ENCODE results near the gene WDR93. TPM values are rescaled to one million over a fixed set of nuclear protein-coding genes. Genes with fewer than 3 reads are reported as not detected.

Gene WDR93
- total RNA-seq, 1 donor from 2014 or later, result not detected

DNA sequence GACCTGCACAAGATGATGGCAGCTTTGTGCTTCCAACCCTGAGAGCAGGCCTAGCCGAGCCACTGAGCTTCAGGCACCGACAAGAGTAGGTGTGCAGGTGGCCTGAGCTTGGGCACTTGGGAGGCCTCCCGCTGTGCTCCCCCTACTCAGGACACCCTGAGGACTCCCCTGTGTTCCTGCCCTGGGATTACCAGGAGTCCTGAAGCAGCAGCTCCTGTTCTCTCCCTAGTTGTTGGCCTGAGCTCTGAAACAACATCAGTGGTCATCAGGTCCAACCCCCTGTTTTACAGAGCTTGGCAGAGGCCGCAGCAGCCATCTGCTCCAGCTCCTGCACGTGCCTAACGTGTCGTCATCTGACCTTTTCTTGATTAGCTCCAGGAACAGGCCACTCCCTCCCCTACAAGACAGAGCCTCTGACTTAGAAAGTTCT, 77.5 kb downstream of the WDR93 start:
- H3K4me1 ChIP-seq, result peaks cover 26% of the 10 kb centered on the region
- no peaks in the 10 kb centered on the region for H3K27me3 ChIP-seq (ENCODE audit: low read depth)
- intact Hi-C loops (cut with micrococcal nuclease), result no loop called here
- no peaks in the 10 kb centered on the region for H3K9me3 ChIP-seq (replicated peaks)
- no peak for DNase-seq
- no peaks in the 10 kb centered on the region for H3K36me3 ChIP-seq
- H3K27ac ChIP-seq (replicated peaks), result no peak overlapping the region
- no peak for TF ChIP-seq CTCF (IDR thresholded peaks at IDR 0.05; ENCODE audit: borderline replicate concordance)
- no peak overlapping the region for H3K4me3 ChIP-seq

GRCh38 chr15:89769366-89769765, 78.8 kb downstream of the WDR93 start:
- no peaks in the 10 kb centered on the region for H3K27me3 ChIP-seq (ENCODE audit: low read depth)
- intact Hi-C loops (cut with micrococcal nuclease), result no loop called here
- H3K36me3 ChIP-seq, result no peaks in the 10 kb centered on the region
- no peak overlapping the region for H3K27ac ChIP-seq (replicated peaks)
- no peak for DNase-seq
- no peaks in the 10 kb centered on the region for H3K9me3 ChIP-seq (replicated peaks)
- TF ChIP-seq CTCF (IDR thresholded peaks at IDR 0.05; ENCODE audit: borderline replicate concordance), result no peak
- H3K4me1 ChIP-seq, result peaks cover 26% of the 10 kb centered on the region
- no peak overlapping the region for H3K4me3 ChIP-seq

GRCh38 chr15:89770041-89770440, 79.4 kb downstream of the WDR93 start:
- no peak for DNase-seq
- Histone ChIP-seq H3K27ac (replicated peaks) (no peak overlapping the region), H3K27me3 (ENCODE audit: low read depth) (no peaks in the 10 kb centered on the region), H3K4me1 (peaks cover 26% of the 10 kb centered on the region), H3K36me3 (no peaks in the 10 kb centered on the region), H3K9me3 (replicated peaks) (no peaks in the 10 kb centered on the region), H3K4me3 (no peak overlapping the region)
- TF ChIP-seq CTCF (IDR thresholded peaks at IDR 0.05; ENCODE audit: borderline replicate concordance), result no peak
- intact Hi-C loops (cut with micrococcal nuclease), result no loop called here

DNA sequence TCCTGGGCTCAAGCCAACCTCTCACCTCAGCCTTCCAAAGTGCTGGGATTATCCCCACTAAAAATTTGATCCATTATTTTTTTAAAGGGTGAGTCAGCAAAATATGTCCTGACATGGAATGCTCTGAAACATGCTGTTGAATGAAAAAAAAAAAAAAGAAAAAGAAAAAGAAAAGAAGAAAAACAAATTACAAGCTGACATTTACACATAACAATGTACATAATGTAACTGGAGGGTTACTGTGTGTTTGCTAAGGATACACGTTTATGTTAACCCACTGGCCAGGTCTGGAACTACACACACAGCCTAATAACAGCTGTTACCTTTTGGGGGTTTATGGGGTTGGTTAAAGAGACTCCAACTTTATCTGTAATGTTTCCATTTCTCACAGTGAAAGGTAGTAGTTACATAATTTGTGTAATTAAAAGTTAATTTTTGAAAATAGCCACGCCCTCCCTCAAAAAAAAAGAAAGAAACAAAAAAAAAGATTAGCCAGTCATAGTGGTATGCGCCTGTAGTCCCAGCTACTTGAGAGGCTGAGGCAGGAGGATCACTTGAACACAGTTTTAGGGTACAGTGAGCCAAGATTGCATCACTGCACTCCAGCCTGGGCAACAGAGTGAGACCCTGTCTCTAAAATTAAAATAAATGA, 82.4 kb downstream of the WDR93 start:
- intact Hi-C loops (cut with micrococcal nuclease), result no loop called here
- TF ChIP-seq CTCF (IDR thresholded peaks at IDR 0.05; ENCODE audit: borderline replicate concordance), result no peak

GRCh38 chr15:89774492-89774891, 83.9 kb downstream of the WDR93 start:
- H3K9me3 ChIP-seq (replicated peaks), result no peaks in the 10 kb centered on the region
- H3K27me3 ChIP-seq (ENCODE audit: low read depth), result no peaks in the 10 kb centered on the region
- no peak overlapping the region for H3K4me3 ChIP-seq
- H3K4me1 ChIP-seq, result peaks cover 15% of the 10 kb centered on the region
- intact Hi-C loops (cut with micrococcal nuclease), result no loop called here
- H3K36me3 ChIP-seq, result no peaks in the 10 kb centered on the region
- TF ChIP-seq CTCF (IDR thresholded peaks at IDR 0.05; ENCODE audit: borderline replicate concordance), result no peak
- no peak overlapping the region for H3K27ac ChIP-seq (replicated peaks)
- no peak for DNase-seq

More for the DNA sequence above, 82.4 kb downstream of the WDR93 start:
- no peak overlapping the region for H3K4me3 ChIP-seq
- peaks cover 19% of the 10 kb centered on the region for H3K4me1 ChIP-seq
- no peaks in the 10 kb centered on the region for H3K27me3 ChIP-seq (ENCODE audit: low read depth)
- no peak for DNase-seq
- no peaks in the 10 kb centered on the region for H3K9me3 ChIP-seq (replicated peaks)
- no peak overlapping the region for H3K27ac ChIP-seq (replicated peaks)
- no peaks in the 10 kb centered on the region for H3K36me3 ChIP-seq

Data from left ventricle myocardium inferior (tissue), 1 donor.